HG03442 (cell line): ENCODE measurements around the gene PLA2G2F.

Experiments
- ATAC-seq: cut with Tn5 transposase; IDR thresholded peaks from one replicate; pipeline ENCODE4 v1.9.1; 2021; ENCODE audit warnings: mild to moderate bottlenecking, moderate library complexity; ENCODE audit not compliant: unreplicated experiment

The PLA2G2F gene

DNA sequence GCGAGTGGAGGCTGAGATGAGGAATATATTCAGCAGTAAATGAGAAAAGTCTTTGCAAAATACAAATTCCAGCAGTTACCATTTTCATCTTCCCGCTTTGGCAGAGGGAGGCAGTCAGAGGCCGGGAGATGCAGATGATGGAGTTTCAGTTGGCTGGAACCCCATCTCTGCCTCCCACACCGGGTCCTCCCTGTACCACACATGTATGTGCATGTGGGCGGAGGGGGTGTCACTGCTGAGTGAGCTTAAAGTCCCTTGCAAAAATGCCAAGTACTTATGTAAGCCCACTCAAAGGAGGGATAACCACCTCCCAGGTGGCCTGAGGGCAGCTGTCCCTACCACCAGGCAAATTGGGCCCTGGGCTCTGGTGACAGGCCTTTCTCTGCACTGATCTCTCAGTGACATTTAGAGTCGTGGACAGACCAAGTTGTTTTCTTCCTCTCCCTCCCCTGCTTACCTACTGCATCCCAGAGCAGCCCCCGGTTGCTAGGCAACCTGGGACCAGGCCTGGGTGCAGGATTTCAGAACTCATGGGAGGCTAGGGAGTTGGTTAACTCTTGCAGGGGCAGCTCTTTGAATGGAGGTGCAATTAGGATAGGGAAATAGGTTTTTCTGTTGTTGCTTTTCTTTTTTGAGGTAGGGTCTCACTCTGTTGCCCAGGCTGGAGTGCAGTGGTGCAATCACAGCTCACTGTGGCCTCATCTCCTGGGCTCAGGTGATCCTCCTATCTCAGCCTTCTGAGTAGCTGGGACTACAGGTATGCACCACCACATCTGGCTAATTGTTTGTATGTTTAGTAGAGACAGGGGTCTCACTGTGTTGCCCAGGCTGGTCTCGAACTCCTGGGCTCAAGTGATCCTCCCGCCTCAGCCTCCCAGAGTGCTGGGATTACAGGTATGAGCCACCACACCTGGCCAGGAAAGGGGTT lies 29.7 kb downstream of the PLA2G2F start:
- ATAC-seq, result no peak

DNA sequence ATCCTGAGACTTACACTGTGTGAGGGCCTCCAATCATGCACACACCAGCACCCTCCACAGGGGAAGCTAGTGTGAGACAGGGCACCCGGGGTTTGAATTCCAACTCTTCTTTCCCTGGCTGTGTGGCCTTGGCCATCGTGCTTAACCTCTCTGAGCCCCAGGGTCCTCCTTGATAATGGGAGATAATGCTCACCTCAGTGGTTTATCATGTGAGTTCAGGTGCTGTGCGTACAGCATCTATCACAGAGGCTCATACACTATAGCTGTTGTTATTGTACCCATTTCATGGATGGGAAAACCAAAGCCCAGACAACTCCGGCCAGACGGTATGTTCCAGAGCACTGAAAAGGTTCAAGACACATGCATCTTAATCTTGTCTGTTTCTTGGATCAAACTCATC lies 30.8 kb downstream of the PLA2G2F start:
- no peak for ATAC-seq

DNA sequence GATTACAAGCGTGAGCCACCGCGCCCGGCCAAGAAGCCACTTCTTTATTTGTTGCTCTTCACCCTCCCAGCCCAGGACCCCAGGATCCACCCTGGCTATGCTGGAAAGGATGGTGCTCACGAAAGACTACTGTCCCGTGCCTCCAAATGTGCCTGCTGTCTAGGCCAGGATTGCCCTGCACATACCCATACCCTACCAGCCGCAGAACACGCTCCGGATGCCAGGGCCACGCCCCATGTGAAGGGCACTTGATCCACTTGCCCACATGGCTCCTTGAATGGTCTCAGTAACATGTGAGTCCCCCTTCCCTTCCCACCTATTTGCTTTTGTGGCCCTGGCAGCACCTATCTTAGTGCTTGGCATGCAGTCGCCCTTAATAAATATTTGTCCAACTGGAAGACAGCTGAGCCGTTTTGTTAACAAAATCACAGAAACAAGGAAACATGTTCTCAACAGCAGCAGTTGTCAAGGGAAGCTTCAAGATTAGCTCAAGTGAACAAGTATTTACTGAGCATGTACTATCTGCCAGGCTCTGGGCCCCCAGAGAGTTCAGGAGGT lies 33.0 kb downstream of the PLA2G2F start:
- no peak for ATAC-seq

DNA sequence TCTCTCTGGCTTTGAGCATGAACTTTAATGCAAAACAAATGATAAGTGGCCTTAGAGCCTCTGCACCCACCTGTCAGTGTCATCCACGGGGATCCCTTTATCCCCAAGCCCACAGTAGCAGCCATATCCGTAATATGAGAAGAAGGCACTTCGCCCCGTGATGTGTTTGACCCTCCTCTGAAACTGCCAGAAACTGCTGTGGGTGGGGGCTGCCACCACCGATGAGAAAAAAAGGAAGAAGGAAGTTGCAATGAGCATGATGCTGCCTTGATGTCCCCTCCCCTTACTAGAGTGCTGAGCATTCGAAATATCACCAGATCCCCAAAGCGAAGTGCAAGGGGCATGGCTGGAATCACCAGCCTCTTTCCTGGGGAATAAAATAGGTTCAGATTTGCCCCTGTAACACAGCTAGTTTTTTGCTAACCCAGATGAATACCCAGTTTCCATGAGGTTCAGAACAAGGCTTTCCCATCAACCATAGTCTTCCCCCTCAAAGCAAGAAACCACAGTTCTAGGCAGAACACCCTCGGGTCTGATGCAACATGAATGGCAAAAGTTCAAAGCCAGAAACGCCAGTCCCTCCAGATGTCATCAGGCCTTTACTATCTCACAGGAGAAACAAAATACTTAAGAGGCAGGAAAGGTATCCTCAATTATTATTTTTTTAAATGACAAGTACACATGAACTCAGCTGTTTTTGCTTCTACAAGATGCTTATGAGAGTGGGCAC lies 36.0 kb downstream of the PLA2G2F start:
- ATAC-seq, result no peak

DNA sequence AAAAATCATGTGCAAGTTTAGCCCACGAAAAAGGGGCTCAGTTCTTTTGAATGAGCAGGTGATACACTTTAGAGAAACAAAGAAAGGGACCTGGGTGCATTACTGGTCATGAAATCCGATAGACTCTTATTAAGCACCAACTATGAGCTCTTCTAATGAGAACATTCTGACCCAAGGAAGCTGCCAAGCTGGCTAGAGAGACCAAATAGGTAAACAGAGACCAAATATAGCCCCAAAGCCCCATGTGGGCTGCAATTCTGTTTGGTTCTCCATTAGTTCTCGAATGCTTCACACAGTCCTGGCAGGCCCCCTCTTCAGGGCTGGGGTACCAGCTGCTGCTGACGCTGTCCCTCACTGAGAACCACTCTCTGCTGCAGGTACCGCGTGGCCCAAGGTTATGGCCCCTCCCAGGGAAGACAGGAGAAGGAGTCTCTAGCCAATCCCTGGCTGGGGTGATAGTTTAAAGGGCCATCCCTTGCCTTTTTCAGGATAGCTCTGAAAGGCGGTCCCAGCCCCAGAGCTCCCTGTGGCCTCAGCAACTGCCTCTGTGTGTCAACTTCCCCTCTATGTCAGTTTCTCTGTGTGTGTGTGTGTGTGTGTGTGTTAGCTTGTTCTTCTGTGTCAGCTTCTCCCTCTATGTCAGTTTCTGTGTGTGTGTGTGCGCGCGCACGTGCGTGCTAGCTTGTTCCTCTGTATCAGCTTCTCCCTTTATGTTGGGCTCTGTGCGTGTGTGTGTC lies 39.7 kb downstream of the PLA2G2F start:
- ATAC-seq, result no peak

DNA sequence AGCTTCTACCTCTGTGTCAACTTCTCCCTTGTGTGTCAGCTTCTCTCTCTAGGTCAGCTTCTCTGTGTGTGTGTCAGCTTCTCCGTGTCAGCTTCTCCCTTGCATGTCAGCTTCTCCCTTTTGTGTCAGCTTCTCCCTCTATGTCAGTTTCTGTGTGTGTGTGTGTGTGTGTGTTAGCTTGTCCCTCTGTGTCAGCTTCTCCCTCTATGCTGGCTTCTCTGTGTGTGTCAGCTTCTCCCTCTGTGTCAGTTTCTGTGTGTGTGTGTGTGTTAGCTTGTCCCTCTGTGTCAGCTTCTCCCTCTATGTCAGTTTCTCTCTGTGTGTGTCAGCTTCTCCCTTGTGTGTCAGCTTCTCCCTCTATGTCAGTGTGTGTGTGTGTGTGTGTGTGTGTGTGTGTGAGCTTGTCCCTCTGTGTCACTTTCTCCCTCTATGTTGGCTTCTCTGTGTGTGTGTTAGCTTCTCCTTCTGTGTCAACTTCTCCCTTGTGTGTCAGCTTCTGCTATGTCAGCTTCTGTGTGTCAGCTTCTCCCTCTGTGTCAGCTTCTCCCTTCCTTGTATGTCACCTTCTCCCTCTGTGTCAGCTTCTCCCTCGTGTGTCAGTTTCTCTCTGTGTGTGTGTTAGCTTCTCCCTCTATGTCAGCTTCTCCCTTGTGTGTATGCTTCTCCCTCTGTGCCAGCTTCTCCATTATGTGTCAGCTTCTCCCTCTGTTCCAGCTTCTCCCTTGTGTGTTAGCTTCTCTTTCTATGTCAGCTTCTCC lies 40.4 kb downstream of the PLA2G2F start:
- ATAC-seq, result no peak

DNA sequence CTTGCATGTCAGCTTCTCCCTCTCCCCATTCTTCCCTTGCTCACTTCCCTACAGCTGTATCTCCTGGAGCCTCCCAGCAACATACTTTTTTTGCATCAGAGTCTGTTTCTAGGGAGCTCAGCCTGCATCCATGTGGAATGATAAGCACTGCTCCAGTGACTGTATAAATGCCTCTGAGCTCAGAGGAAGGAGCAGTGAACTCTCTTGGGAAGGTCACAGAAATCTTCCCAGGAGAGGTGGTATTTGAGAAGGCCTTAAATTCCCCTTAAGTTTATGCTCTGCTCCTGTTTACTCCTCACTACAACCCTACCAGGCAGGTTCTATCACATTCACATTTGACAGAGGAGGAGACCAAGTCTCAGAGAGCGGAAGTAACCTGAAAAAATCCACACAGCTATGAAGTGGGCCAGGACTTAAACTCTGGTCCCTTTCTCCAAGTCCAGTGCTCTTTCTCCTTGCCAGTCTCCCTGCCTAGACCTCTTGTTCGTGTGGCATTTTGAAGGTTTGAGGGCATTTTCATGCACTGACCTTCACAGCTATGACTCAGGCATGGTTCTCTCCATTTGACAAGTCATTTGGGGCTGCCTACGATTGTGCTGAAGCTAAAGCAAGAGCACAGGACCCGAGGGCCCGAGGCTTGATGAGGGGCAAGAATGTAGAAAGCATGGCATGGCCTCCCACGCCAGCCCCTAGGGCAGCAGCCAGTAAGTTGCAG lies 41.2 kb downstream of the PLA2G2F start:
- no peak for ATAC-seq

DNA sequence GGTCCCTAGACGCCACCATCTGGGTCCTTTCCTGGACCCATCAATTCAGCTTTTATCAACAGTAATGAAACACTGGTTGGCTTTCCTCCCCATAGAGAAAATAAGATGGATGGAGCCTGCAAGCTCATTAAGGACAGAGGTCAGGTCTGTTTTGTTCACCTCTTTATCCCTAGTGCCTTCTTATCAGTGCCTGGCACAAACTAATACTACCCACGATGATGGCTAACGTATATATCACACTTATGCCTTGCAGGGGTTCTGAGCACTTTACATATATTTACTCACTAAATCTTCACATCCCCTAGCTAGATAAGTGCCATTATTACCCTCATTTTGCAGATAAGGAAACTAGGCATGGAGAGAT lies 41.7 kb downstream of the PLA2G2F start:
- no peak for ATAC-seq

DNA sequence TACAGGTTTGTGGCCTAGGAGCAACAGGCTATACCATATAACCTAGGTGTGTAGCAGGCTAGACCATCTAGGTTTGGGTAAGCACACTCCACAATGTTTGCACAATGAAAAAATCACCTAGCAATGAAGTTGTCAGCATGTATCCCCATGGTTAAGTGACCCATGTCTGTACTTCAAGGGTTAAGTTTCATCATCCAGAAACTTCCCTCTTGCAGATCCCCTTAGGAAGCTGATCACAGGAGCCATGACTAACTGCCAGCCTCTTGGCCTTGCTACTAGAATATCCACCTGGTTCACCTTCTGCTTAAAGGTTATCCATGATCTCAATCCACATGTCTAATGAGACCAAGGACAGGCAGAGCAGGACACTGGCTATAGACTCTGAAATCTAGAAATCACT lies 43.3 kb downstream of the PLA2G2F start:
- ATAC-seq, result no peak

DNA sequence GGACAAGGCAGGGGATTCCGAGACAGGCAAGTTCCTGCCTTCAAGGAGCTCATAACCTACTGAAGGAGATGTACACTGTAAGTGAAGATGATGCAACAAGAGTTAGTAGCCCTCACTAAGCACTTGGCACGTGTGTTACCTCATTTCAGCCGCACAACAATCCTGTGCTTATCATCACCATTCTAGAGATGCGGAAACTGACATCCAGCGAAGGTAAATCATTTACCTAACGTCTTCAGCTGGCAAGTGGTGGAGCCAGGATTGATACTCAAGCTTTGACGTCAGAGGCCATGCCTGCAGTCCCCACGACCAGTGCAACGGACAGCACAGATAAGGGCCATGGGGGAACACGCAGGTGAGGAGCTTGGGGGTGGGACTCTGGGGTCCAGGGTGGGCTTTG lies 43.9 kb downstream of the PLA2G2F start:
- ATAC-seq, result no peak

DNA sequence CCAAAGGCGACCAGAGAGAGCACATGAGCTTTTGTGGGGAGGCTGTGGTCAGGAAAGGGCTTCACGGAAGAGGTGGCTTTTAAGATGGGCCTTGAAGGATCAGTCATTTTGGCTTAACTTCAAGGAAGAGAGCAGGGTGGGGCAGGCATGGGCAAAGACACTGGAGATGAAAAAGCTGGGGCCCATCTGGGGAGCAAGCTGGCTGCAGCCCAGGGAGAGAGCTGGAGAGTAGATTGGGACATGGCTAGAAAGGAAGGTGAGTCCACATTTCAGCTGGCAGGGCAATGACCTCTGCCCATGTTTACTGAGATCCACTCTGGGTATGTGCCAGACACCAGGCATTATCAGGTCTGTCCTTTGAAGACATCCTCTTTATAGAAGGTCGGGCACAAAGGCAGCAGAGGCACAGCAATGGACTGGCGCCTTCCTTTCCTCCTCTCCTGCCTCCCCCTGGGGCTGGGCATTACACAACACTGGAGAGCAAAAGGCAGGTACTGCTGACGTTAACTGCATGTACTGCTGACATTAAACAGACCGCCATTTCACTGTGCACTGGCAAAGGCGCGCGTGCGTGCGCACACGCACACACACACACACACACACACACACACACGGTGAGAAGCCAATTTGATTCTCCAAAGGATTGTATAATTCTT lies 44.6 kb downstream of the PLA2G2F start:
- no peak for ATAC-seq

DNA sequence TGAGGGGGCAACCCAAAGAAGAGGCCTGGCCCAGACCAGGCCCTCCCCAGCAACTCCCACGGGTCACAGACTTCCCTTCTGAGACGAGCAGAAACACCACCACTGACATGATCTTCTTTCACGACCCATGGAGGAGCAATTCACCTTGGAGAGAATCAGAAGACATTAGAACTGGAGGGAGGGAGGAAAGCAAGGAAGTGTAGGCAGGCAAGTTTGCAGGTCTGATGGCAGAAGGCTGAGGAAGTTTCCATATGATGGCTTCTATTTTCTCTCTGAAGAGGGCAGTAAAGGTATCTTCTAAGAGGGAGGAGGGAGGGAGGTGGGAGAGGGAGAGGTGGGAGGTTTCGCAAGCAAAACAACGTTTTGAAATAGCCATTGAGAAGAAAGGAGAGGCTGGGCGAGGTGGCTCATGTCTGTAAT lies 45.4 kb downstream of the PLA2G2F start:
- no peak for ATAC-seq

DNA sequence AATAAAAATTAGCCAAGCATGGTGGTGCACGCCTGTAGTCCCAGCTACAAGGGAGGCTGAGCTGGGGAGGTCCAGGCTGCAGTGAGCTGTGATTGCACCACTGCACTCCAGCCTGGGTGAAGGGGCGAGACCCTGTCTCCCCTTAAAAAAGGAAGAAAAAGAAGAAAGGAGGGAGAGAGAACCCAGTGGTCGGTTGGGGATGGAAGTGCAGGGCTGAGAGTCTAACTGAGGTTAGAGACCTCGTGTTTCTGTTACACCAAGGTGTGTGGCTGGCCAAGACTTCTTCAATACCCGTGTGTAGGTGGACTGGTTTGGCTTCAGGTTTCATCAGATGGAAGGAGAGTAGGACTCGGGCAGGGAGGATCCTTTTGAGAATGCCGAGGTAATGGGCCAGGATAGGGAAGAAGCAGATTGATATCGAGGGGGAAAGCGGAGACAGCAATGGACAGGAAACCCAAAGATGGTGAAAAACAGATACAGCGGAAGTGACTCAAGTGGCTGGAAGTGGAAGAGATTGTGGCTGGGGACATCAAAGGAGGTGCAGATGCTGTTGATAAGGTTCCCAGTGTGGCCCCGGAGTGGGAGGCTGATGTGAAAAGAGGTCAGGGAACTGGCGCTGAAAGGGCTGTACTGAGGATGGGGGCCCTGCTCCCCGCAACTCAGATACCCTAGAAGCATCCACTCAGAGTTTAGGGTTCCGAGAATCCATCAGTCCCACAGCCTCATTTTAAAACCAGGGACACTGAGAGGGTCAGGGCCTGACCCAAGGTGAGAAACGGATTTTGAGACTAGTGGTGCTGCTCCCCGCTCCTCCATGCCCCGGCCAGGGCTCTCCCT lies 46.1 kb downstream of the PLA2G2F start:
- no peak for ATAC-seq

DNA sequence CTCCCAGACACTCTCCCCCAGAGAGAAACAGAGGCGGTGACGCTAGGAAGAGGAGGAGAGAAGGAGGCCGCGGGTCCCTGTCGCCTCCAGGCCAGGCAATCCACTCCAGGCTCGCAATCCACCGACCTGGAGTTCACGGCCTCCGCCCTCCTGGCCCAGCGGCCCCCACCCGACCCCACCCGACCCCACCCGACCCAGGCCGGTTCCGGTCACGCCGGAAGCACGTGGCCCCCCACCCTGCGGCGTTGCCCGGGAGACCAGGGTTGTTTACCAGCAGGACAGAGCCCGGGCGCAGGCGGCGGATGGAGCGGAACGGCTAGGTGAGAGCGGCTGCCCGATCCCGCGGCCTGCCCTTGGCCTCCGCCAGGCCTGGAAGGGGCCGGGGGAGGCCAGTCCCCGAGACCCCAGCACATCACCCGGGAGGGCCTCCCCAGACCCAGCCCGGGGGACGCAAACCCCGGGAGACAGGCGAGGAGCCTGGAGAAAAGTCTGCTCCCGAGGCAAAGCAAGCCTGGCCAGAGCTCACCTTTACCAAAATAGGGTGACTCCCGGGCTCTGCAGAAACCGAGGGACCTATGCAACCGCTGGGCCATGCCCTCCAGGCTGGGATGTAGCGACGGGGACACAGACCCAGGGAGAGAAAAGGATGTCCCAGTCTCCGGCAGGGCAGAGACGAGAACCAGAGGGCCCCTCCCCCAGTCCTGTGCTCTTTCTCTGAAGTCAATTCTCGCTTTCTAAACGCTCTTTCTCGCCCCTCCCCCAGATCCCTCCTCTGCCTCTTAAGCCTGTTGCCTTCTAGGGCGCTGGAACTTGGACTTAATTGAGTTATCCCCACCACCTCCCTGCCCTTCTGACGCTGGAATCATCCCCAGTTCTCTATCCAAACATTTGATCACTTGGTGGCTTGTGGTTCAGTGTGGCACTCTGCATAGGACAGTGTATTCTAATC lies 47.0 kb downstream of the PLA2G2F start, which contains the start of the genes PLA2G2C and UBXN10:
Gene PLA2G2C, minus strand, starts transcription at position 685 of the 949 bp plus-strand sequence. CDS start 9,155 bp downstream, outside the sequence.
Gene UBXN10, plus strand, starts transcription at position 263 of the 949 bp plus-strand sequence. CDS start 4,466 bp downstream, outside the sequence.
- ATAC-seq, result no peak

DNA sequence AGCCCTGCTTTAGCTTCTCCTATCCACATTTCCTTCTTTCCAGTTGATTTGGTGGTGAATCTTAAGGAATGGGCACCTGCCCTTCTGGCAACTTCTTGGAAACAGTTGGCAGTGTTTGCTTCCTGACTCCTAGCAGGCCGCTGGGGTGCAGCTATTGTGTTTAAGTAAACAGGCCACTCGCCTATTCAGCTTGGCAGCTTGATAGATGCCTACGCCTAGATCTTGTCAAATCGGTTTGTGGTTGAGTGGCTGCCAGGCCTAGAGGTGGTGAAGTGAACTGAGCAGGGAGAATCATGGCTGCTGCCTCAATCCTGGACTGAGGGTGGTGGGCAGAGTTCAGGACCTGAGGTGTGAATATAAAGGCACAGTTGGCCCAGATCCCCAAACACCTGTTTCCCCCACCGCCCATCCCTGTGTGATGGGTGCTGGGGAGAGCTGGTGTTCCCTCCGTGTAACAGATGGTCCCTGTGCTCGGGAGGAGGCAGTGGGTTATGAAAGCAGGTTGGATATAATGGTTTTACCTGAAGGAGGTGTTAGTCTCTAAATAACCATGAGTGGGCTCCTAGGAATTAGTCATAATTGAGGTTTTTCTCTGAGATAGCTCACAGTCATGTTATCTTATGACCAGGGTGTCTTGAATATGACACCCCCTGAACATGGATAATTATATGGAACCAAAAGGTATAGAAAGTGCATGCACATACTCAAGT lies 48.1 kb downstream of the PLA2G2F start:
- ATAC-seq, result no peak

DNA sequence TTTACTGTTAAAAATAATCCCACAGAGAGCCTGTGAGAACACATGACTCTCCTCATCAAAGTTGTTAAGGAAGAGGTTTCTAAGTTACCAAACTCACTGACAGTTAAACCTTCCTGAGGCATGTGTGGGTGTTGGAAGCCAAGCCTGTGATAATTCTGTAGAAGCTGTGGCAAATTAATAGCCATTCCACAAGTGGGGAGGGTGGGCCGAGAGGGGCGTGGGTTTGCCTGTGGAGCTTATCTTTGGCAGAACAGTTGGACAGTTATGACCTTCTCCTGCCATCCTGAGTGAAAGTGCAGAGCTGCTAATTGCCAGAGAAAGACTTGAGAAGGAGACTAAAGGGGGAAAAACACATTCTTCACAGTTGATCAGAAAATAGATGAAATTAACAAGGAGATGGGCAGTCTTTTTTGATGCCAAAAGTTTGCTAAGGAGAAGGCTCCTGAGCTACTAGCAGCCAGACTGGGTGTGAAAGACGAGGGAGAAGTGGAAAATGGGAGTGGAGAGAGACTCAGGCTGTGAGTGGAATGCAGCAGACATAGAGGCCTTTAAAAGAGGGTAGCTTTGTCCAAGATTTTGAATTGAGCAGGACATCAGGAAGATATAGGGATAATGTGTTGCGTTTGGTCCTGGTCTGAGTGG lies 48.8 kb downstream of the PLA2G2F start:
- no peak for ATAC-seq
